ENCODE data around the gene BCKDHB.

- TF ChIP-seq CTCF (conservative IDR thresholded peaks at IDR 0.05), result no peak
- TF ChIP-seq ZFX (IDR thresholded peaks at IDR 0.05), result no peak
Observed at GRCh38 chr6:80163754-80164187, 57.3 kb downstream of the BCKDHB start.
